ENCODE results near the gene KL. TPM values are rescaled to one million over a fixed set of nuclear protein-coding genes. Genes with fewer than 3 reads are reported as not detected.

The KL gene
- polyA plus RNA-seq, 1 of the 3 experiments (the other 2 are of a cell fraction), result 0.02 TPM

DNA sequence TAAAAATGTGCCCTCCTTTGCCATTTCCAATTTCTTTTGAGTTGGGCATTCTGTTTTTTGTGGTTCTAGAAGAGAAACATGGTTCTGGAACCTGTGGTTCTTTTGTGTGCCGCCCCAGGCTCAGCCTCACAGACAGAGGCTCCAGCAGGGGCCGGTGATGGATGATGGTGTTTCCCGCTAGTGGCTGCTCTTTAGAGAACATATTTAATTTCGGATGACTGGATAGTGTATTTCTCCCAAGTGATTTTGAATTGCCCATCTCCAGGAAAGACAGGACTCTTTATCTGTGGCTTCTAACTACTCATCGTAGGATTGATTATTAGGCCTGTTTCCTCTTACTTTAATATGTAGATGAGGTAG lies 75.2 kb downstream of the KL start:
- H3K36me3 ChIP-seq (replicated peaks in 1 of 2; ENCODE audit: control insufficient read depth in 1 of 2, insufficient read depth in 2 of 2, low read length in 1 of 2), result no peaks in the 10 kb centered on the region
- H3K9ac ChIP-seq, result no peak overlapping the region
- no peaks in the 10 kb centered on the region for H3F3A ChIP-seq (replicated peaks; ENCODE audit: insufficient read depth)
- CTCF ChIA-PET, result no interaction called here
- no peak overlapping the region for H3K27ac ChIP-seq (ENCODE audit: low read depth in 2 of 2, low read length in 1 of 2)
- no peak overlapping the region for H2AFZ ChIP-seq (ENCODE audit: low read depth)
- no peaks in the 10 kb centered on the region for H3K4me1 ChIP-seq (ENCODE audit: control insufficient read depth in 1 of 2, insufficient read depth in 2 of 2, low read depth in 1 of 2, low read length in 1 of 2)
- no peaks in the 10 kb centered on the region for H3K9me2 ChIP-seq
- WGBS (ENCODE audit: low lambda C conversion rate), result 91% methylated on average over 5 of the region's 5 CpGs
- no peaks in the 10 kb centered on the region for H4K20me1 ChIP-seq (ENCODE audit: insufficient read depth)
- H3K79me2 ChIP-seq (ENCODE audit: insufficient read depth), result no peaks in the 10 kb centered on the region
- POLR2A ChIA-PET, result no interaction called here
- TF ChIP-seq RFX5 (IDR thresholded peaks at IDR 0.05; ENCODE audit: low read length) (no peak), RCOR1 (IDR thresholded peaks at IDR 0.05; ENCODE audit: low read length) (no peak), IRF3 (IDR thresholded peaks at IDR 0.05; ENCODE audit: low read depth, low read length) (no peak), NRF1 (IDR thresholded peaks at IDR 0.05; ENCODE audit: low read depth, low read length) (no peak), CTCF (IDR thresholded peaks at IDR 0.05) (no peak), EP300 (IDR thresholded peaks at IDR 0.05; ENCODE audit: borderline replicate concordance in 1 of 2, low read depth in 1 of 2, low read length in 1 of 2) (no peak), SMC3 (IDR thresholded peaks at IDR 0.05; ENCODE audit: low read depth, low read length) (no peak), CHD2 (IDR thresholded peaks at IDR 0.05; ENCODE audit: low read length, partially characterized antibody) (no peak), RXRA (IDR thresholded peaks at IDR 0.05; ENCODE audit: borderline replicate concordance, low read depth) (no peak), SIN3A (IDR thresholded peaks at IDR 0.05; ENCODE audit: borderline replicate concordance, low read depth, low read length) (no peak), TEAD4 (IDR thresholded peaks at IDR 0.05; ENCODE audit: borderline replicate concordance, insufficient read depth) (no peak), EZH2phosphoT487 (IDR thresholded peaks at IDR 0.05; ENCODE audit: borderline replicate concordance, low read depth) (no peak), PBX3 (IDR thresholded peaks at IDR 0.05) (no peak), RAD21 (IDR thresholded peaks at IDR 0.05; ENCODE audit: low read length) (no peak), FOXJ3 (CRISPR knock-in tag; IDR thresholded peaks at IDR 0.05) (no peak), TCF12 (IDR thresholded peaks at IDR 0.05) (no peak)
- H3K4me2 ChIP-seq, result no peak overlapping the region
- no peak overlapping the region for H3K4me3 ChIP-seq (ENCODE audit: low read depth in 2 of 2, low read length in 1 of 2)
- DNase-seq, result no peak
- no peaks in the 10 kb centered on the region for H3K9me3 ChIP-seq
- H3K27me3 ChIP-seq (ENCODE audit: insufficient read depth), result no peaks in the 10 kb centered on the region

Data from SK-N-SH (cell line).